HCT116 (cell line): ENCODE measurements around the gene RGS2.

ENCODE experiments used
- JUND ChIP-seq: IDR thresholded peaks from 2 replicates; pipeline ENCODE4 v1.6.1; 2012
- TF ChIP-seq, protein P1 (sequence below): IDR thresholded peaks from 2 replicates; pipeline ENCODE4 v1.6.1; 2012

DNA sequence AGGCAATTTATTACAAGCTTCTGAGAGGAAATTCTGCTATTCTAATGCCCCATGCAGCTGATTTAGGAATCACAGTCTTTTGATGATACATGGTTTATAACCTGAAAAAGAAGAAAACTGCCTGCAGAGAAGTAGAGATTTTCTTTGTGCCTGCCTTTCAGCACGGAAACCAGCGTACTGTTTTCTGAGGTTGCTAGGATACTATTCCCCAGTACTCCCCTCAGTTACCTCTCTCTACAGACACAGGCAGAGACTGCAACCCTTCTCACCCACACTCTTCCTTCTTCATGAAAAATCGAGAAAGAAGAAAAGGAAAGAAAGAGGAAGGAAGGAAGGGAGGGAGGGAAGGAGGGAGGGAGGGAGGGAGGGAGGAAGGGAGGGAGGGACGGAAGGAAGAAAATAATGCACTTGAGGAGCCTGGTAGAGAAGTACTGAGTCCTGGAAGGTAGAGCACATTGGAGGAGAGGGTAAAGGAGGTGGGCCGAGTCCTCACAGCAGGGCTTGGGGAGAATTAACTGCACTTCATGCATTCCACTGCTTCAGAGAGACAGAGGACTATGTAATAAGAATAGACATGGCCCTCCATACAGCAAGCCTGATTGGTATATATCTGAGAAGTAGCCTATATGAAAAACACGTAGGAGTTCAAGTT, 21.9 kb downstream of the RGS2 start:
- no peak for TF ChIP-seq JUND
- TF ChIP-seq, protein P1, sequence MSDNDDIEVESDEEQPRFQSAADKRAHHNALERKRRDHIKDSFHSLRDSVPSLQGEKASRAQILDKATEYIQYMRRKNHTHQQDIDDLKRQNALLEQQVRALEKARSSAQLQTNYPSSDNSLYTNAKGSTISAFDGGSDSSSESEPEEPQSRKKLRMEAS = no peak
